Subcutaneous adipose tissue (tissue), 4 donors: ENCODE results near the gene CCDC117. TPM values are rescaled to one million over a fixed set of nuclear protein-coding genes. Genes with fewer than 3 reads are reported as not detected.

Experiments
- total RNA-seq, 4 donors: library from RNA; depleted of rRNA; stranded (reverse); fragments of >200 nt; gene quantifications; one replicate each; pipeline ENCODE4 v1.1.0, GENCODE V29; 2016
- TF ChIP-seq, protein P1 (sequence below): fragments of 450-650 bp; IDR thresholded peaks from one replicate; pipeline ENCODE4 v1.5.1; 2016; ENCODE audit warnings: low read depth, mild to moderate bottlenecking, control low read depth, antibody characterized with exemption, moderate library complexity

CCDC117 gene
- total RNA-seq, 4 donors from 2014 or later: 17.1 to 21.5 (median 18.4) TPM

- TF ChIP-seq, protein P1, sequence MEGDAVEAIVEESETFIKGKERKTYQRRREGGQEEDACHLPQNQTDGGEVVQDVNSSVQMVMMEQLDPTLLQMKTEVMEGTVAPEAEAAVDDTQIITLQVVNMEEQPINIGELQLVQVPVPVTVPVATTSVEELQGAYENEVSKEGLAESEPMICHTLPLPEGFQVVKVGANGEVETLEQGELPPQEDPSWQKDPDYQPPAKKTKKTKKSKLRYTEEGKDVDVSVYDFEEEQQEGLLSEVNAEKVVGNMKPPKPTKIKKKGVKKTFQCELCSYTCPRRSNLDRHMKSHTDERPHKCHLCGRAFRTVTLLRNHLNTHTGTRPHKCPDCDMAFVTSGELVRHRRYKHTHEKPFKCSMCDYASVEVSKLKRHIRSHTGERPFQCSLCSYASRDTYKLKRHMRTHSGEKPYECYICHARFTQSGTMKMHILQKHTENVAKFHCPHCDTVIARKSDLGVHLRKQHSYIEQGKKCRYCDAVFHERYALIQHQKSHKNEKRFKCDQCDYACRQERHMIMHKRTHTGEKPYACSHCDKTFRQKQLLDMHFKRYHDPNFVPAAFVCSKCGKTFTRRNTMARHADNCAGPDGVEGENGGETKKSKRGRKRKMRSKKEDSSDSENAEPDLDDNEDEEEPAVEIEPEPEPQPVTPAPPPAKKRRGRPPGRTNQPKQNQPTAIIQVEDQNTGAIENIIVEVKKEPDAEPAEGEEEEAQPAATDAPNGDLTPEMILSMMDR: no peak
These were observed 11.1 kb upstream of the CCDC117 start for GRCh38 chr22:28761449-28761755.

DNA sequence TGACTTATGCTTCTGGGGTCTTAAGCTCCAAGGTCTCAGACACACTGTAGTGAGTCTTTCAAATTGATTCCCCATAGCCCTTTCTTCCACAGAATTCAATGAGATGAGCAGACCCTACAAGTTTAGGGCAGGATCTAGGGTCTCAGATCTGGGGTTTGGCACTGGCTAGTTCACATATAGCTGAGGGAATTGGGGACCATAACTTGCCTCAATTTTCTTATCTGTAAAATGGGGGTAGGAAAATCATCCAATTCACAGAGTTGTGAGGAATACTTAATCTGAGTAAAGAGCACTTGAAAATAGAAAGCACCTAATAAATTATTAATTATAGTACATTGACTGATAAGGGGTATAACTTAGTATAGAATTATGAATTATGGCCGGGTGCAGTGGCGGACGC is 5.9 kb upstream of the CCDC117 start:
- TF ChIP-seq, protein P1: no peak

DNA sequence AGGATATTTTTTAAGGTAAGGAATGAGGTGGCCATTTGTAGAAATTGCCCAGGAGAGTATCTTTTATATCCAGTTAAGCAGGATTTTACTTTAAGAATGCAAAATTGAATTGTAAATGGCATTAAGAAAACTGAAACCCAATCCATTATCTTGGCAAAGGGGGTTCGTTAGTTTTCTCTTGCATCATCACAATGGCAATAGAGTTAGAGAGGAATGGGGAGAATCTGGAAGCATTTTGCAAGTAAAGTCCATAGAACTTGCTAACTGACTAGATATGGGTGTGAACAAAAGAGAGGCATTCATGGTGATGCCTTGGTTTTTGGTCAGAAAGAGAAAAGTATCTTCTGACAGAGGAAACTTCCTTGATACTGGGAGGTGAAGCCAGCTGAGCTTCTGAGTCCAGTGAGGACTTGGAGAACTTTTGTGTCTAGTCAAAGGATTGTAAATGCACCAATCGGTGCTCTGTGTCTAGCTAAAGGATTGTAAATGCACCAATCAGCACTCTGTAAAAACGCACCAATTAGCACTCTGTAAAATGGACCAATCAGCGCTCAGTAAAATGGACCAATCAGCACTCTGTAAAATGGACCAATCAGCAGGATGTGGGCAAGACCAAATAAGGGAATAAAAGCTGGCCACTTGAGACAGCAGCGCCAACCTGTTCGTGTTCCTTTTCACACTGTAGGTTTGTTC is 3.6 kb upstream of the CCDC117 start:
- TF ChIP-seq, protein P1: no peak

GRCh38 chr22:28769394-28770085 is 3.0 kb upstream of the CCDC117 start:
- TF ChIP-seq, protein P1: no peak

- TF ChIP-seq, protein P1: no peak
These were observed 1.2 kb upstream of the CCDC117 start for GRCh38 chr22:28771195-28771791.

- TF ChIP-seq, protein P1: no peak
These were observed 969 bp downstream of the CCDC117 start for GRCh38 chr22:28773461-28773867.

DNA sequence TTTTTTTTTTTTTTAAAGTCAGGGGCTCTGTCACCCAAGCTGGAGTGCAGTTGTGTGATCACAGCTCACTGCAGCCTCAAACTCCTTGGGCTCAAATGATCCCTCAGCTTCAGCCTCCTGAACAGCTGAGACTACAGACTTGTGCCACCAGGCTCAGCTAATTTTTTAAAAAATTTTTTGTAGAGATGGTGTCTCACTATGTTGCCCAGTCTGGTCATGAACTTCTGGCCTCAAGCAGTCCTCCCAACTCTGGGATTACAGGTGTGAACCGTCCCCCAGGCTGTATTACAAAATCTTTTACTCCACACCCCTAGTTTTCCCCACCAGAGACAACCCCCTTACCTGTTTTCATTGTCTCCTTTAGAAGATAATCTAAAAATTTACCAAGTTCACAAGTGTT is 1.9 kb downstream of the CCDC117 start:
- TF ChIP-seq, protein P1: no peak
